ENCODE measurements around the gene KDM1B. TPM values are rescaled to one million over a fixed set of nuclear protein-coding genes. Genes with fewer than 3 reads are reported as not detected.

KDM1B gene
- total and polyA plus RNA-seq, 9 of the 15 experiments (the other 6 are each of a cell fraction or from before 2014, with no cell fraction given), result 1.4 to 58.9 (median 36.3) TPM

DNA sequence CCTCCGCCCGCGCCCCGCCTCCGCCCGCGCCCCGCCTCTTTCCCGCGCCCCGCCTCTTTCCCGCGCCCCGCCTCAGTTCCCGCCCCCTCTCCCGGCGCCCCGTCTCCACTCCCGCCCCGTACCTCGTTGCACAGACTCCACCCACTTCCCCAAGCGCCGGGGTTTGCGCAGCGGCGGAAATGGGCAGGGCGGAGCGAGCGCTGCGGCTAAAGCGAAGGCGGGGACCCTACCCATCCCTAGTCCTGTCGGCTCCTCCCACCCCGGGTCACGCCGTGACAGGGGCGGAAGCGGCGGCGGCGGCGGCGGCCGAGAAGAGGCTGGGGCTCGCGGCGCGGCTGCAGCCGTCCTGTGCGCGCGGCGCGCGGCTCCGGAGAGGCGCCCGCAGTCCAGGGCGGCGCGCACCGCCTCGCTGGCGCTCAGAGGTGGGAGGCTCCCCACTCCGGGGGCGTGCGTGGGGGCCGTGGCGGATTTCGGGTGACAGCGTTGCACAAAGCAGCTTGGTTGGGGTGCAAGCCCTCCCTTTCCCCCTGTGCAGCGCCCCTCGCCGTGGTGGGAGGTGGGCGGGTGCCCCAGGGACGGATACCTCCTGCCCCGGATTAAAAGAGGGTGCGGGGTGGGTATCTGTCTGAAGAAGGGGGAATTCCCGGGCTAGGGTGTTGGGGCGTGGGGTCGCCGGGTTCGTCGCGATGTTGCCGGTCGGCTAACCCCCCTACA is at the start of gene KDM1B (continued):
- no peak for TF ChIP-seq CHCHD3 (CRISPR knock-in tag; IDR thresholded peaks at IDR 0.05)
- no peak for TF ChIP-seq SMARCA5 (IDR thresholded peaks at IDR 0.05)
- TF ChIP-seq ZNF212 (CRISPR knock-in tag; IDR thresholded peaks at IDR 0.05), result 0 out of 2 replicates have a peak, but pooled peaks have one; percentile 39
- no peak for TF ChIP-seq GABPB1 (CRISPR knock-in tag; IDR thresholded peaks at IDR 0.05)
- TF ChIP-seq, protein P1, sequence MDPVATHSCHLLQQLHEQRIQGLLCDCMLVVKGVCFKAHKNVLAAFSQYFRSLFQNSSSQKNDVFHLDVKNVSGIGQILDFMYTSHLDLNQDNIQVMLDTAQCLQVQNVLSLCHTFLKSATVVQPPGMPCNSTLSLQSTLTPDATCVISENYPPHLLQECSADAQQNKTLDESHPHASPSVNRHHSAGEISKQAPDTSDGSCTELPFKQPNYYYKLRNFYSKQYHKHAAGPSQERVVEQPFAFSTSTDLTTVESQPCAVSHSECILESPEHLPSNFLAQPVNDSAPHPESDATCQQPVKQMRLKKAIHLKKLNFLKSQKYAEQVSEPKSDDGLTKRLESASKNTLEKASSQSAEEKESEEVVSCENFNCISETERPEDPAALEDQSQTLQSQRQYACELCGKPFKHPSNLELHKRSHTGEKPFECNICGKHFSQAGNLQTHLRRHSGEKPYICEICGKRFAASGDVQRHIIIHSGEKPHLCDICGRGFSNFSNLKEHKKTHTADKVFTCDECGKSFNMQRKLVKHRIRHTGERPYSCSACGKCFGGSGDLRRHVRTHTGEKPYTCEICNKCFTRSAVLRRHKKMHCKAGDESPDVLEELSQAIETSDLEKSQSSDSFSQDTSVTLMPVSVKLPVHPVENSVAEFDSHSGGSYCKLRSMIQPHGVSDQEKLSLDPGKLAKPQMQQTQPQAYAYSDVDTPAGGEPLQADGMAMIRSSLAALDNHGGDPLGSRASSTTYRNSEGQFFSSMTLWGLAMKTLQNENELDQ (CRISPR knock-in tag; IDR thresholded peaks at IDR 0.05; ENCODE audit: borderline replicate concordance), result no peak
- TF ChIP-seq, protein P2, sequence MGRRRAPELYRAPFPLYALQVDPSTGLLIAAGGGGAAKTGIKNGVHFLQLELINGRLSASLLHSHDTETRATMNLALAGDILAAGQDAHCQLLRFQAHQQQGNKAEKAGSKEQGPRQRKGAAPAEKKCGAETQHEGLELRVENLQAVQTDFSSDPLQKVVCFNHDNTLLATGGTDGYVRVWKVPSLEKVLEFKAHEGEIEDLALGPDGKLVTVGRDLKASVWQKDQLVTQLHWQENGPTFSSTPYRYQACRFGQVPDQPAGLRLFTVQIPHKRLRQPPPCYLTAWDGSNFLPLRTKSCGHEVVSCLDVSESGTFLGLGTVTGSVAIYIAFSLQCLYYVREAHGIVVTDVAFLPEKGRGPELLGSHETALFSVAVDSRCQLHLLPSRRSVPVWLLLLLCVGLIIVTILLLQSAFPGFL (CRISPR knock-in tag; IDR thresholded peaks at IDR 0.05), result no peak; the same call in 1 of the 2 replicates
- no peak for TF ChIP-seq NCOR1 (IDR thresholded peaks at IDR 0.05)
- TF ChIP-seq POU5F1 (IDR thresholded peaks at IDR 0.05; ENCODE audit: borderline replicate concordance, low read depth, low read length, partially characterized antibody), result no peak
- TF ChIP-seq, protein P3, sequence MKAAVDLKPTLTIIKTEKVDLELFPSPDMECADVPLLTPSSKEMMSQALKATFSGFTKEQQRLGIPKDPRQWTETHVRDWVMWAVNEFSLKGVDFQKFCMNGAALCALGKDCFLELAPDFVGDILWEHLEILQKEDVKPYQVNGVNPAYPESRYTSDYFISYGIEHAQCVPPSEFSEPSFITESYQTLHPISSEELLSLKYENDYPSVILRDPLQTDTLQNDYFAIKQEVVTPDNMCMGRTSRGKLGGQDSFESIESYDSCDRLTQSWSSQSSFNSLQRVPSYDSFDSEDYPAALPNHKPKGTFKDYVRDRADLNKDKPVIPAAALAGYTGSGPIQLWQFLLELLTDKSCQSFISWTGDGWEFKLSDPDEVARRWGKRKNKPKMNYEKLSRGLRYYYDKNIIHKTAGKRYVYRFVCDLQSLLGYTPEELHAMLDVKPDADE (conservative IDR thresholded peaks at IDR 0.05; ENCODE audit: control insufficient read depth, low read depth, low read length), result no peak
- TF ChIP-seq RNF2 (IDR thresholded peaks at IDR 0.05), result no peak
- TF ChIP-seq HEY1 (CRISPR knock-in tag; IDR thresholded peaks at IDR 0.05; ENCODE audit: borderline replicate concordance), result no peak
- TF ChIP-seq, protein P4, sequence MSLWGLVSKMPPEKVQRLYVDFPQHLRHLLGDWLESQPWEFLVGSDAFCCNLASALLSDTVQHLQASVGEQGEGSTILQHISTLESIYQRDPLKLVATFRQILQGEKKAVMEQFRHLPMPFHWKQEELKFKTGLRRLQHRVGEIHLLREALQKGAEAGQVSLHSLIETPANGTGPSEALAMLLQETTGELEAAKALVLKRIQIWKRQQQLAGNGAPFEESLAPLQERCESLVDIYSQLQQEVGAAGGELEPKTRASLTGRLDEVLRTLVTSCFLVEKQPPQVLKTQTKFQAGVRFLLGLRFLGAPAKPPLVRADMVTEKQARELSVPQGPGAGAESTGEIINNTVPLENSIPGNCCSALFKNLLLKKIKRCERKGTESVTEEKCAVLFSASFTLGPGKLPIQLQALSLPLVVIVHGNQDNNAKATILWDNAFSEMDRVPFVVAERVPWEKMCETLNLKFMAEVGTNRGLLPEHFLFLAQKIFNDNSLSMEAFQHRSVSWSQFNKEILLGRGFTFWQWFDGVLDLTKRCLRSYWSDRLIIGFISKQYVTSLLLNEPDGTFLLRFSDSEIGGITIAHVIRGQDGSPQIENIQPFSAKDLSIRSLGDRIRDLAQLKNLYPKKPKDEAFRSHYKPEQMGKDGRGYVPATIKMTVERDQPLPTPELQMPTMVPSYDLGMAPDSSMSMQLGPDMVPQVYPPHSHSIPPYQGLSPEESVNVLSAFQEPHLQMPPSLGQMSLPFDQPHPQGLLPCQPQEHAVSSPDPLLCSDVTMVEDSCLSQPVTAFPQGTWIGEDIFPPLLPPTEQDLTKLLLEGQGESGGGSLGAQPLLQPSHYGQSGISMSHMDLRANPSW (CRISPR knock-in tag; IDR thresholded peaks at IDR 0.05), result no peak; the same call in 1 of the 2 replicates
- no peak for TF ChIP-seq ZNF274 (IDR thresholded peaks at IDR 0.05; ENCODE audit: borderline replicate concordance, low read depth, low read length)
- peak; percentile 75 for TF ChIP-seq CCNT2 (IDR thresholded peaks at IDR 0.05; ENCODE audit: borderline replicate concordance, extremely low read depth, insufficient read length, low read depth, low read length)
- TF ChIP-seq POLR2AphosphoS5 (IDR thresholded peaks at IDR 0.05; ENCODE audit: control insufficient read depth, insufficient read depth, low read depth, low read length), result peak; percentile 24; the same call in 1 of the 2 replicates
- no peak for TF ChIP-seq ZC3H8 (IDR thresholded peaks at IDR 0.05)
- TF ChIP-seq NFIC (IDR thresholded peaks at IDR 0.05), result no peak
- peak in 1 of 2 experiments; percentile 67; a peak in 1 of 4 replicates for TF ChIP-seq TEAD1 (CRISPR knock-in tag; IDR thresholded peaks at IDR 0.05)
- no peak for TF ChIP-seq RBM15 (IDR thresholded peaks at IDR 0.05; ENCODE audit: insufficient read depth, low read length)
- TF ChIP-seq SOX6 (IDR thresholded peaks at IDR 0.05), result no peak
- no peak for TF ChIP-seq ASH1L (IDR thresholded peaks at IDR 0.05; ENCODE audit: borderline replicate concordance, low read depth, partially characterized antibody)

Measured in K562 (cell line).